Transverse colon (tissue), 4 donors: Measurements from ENCODE around the gene PPP1R7.
A peak's percentile ranks its signal among the peaks of the same experiment; 100 is the strongest.

Source experiments
- POLR2AphosphoS5 ChIP-seq, 3 donors: sonication (generic); formaldehyde crosslinking; IDR thresholded peaks; one replicate each; pipeline ENCODE4 v1.6.1; 2016; ENCODE audit warnings: antibody characterized with exemption in 3 of 3
- TF ChIP-seq, protein P1 (sequence below), 5 experiments: fragments of 200-600 bp in 3 of 5; fragments of 450-650 bp in 2 of 5; sonication (generic) in 3 of 5; IDR thresholded peaks; 1 replicate in 2 of 5; 2 replicates in 3 of 5; pipeline ENCODE4 v1.5.1; 2016 to 2017; ENCODE audit warnings: antibody characterized with exemption in 5 of 5, inconsistent platforms in 3 of 5, mild to moderate bottlenecking in 2 of 5, moderate library complexity in 1 of 5

DNA sequence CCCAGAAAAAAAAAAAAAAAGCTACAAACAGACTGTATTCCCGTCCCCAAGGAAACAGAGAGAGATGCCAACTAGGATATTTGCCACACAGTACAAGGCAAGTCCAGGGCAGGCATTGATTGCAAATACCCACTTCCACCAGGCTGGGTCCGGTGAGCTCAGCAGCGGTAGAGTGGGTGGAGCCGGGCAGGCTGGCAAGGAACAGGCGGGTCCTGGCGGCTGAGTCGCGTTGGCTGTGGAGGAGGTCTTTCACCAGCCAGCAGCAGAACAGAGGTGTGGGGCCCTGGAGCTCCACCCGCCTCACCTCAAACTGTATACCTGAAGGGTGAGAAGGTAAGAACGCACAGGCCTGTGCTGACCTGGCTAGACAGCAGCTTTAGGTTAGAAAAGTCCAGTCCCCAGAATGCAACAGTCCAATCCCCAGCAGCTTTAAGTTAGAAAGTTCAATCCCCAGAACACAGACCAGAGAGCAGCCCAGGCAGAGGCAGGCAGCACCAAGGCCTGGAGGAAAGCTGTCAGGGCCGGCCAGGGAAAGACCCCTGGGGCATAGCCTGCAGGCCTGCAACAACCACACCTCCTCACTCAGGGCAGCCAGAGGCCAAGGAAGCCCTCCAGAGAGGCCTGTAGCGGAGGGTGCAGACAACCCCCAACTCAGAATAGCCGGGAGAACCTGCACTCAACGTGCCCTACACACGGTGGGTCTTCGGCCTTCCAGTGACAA, 26.3 kb upstream of the PPP1R7 start:
- TF ChIP-seq, protein P1, sequence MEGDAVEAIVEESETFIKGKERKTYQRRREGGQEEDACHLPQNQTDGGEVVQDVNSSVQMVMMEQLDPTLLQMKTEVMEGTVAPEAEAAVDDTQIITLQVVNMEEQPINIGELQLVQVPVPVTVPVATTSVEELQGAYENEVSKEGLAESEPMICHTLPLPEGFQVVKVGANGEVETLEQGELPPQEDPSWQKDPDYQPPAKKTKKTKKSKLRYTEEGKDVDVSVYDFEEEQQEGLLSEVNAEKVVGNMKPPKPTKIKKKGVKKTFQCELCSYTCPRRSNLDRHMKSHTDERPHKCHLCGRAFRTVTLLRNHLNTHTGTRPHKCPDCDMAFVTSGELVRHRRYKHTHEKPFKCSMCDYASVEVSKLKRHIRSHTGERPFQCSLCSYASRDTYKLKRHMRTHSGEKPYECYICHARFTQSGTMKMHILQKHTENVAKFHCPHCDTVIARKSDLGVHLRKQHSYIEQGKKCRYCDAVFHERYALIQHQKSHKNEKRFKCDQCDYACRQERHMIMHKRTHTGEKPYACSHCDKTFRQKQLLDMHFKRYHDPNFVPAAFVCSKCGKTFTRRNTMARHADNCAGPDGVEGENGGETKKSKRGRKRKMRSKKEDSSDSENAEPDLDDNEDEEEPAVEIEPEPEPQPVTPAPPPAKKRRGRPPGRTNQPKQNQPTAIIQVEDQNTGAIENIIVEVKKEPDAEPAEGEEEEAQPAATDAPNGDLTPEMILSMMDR (IDR thresholded peaks at IDR 0.05), result peak in 1 of 5 experiments; percentile 21
- no peak for TF ChIP-seq POLR2AphosphoS5 (IDR thresholded peaks at IDR 0.05)
